Activated CD4-positive, alpha-beta T cell treated with anti-CD3 and anti-CD28 coated beads, Interleukin-2, Interleukin-6, amounts not matched to agents 100 ng/mL and 50 ng/mL, durations not matched to agents 16 hours and 8 hours (primary cell): ENCODE data around the gene LYL1.
A peak's percentile ranks its signal among the peaks of the same experiment; 100 is the strongest.

Source experiments
- DNase-seq: peaks from one replicate; pipeline ENCODE4 v3.0.0-alpha.2; 2020

LYL1 gene

DNA sequence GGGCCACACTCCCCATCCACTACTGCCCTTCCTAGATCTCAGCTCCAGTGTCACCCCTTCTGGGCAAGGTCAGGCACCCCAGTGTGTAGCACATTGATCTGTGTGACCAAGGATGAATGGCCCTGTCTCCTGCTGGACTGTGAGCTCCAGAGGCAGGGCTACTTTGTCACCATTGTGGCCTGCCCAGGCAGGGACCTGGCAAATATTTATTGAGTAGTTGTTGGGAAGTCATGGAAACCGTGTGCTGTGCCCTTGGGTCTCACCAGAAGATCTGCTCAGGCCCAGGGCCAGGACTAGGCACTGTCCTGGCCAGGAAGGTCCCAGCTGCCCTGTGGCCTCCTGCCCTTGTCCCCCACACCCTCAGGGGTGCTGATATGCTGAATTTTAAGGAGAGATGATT is 25.9 kb upstream of the LYL1 start:
- no peak for DNase-seq

DNA sequence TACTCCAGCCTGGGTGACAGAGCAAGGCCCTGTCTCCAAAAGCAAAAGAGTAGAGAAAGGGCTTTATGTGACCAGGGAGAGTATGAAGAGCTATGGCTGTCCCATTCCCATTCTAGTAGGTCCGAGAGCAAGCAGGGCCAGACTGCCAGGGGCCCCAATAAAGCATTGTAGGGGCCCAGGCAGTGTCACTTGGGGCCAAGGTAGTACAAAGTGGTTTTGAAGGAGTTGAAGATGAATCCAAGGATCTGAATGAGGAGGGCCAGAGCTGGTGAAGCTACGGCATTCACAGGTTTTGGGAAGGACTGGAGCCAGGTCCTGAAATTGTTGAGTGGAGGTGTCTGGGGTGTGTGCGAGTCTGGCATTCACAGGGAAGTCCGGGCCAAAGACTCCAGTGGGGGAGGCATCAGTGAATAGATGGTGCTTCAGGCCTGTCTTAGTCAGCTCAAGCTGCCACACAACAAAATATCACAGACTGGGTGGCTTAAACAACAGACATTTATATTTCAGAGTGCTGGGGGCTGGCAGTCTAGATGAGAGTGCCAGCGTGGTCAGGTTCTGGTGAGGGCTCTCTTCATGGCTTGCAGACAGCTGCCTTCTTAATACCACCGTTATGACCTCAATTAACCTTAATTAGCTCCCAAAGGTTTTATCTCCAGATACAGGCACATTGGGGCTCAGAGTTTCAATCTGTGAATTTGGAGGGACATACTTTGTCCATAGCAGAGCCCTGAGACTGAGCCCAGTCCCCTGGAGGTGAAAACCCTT is 25.3 kb upstream of the LYL1 start:
- DNase-seq: no peak

- DNase-seq: no peak
Observed at GRCh38 chr19:13127051-13127450, 24.4 kb upstream of the LYL1 start.

GRCh38 chr19:13122980-13123957 is 20.6 kb upstream of the LYL1 start:
- DNase-seq: no peak

- no peak for DNase-seq
Observed at GRCh38 chr19:13122275-13122878, 19.7 kb upstream of the LYL1 start.

- no peak for DNase-seq
Observed at GRCh38 chr19:13121551-13122274, 19.1 kb upstream of the LYL1 start.

DNA sequence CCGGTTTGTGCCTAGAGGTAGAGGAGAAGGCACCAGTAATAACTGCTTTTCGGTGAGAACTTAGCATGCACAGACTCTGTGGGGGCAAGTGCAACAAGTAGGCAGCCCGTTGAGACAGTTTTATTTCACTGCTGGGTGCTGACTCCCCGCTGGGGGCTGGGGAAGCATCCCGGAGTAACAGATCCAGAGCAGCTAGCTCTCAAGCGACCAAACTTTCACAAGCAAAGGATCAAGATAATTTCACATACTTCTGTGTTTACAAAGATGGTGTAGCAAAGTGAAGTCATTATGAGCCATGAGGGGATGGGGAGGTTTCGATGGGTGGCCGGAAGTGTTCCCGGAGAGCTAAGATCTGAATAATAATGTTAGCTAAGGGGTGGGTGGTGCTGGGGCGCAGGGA is 18.2 kb upstream of the LYL1 start:
- no peak for DNase-seq

DNA sequence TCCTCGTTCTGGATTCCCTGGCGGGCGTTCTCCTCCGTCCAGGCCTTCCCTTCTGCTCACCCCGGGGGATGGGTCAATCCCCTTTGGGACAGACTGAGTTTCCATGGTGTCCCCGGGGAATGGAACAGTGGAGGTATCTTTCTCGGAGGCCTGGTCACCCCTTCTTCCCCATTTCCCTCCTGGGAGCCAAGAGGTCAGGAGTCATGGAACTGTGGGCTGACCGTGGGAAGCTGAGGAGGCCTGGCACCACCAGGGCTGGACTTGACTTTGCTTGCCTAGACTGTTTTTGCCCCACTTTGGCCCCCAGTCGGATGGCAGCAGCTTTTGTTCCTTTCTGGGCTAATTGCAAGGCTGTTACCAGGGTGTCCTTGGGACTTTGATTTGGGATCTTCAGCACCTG is 17.4 kb upstream of the LYL1 start:
- DNase-seq: no peak

GRCh38 chr19:13119627-13120026 is 17.0 kb upstream of the LYL1 start:
- DNase-seq: no peak

DNA sequence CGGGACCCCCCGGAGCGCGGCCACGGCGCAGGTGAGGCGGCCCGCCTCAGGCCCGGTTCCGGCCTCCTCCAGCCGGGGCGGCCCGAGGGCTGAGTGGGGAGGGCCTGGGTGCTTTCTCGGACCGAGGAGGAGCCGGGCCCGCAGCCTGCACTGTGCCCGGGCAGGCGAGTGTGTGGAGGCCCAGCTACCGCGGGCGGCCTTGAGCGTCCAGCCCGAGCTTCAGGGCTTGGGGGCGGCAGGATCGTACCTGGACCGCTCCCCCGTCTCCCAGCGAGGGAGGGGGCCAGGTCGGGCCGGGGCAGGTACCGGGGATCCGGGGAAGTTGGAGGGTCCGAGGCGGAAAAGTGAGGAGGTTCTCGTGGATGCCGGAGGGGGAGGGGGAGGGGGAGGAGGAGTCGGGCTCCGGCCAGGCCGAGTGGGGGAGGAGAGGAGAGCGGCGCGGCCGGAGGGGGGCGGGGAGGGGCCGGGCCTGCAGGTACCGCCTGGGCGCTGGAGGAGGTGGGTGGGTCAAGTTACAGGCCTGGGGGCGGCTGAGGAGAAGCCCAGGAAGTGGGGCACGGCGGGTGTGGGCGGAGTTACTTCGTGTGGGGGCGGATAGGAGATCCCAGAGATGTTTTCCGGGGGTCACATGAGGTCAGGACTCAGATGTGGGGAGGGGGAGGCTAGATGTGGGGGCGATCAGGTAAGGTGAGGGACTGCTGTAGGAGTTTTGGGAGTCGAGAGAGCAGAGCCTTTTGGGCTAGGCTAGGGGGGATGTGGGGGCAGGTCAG is 16.0 kb upstream of the LYL1 start:
- peak; percentile 63 for DNase-seq

DNA sequence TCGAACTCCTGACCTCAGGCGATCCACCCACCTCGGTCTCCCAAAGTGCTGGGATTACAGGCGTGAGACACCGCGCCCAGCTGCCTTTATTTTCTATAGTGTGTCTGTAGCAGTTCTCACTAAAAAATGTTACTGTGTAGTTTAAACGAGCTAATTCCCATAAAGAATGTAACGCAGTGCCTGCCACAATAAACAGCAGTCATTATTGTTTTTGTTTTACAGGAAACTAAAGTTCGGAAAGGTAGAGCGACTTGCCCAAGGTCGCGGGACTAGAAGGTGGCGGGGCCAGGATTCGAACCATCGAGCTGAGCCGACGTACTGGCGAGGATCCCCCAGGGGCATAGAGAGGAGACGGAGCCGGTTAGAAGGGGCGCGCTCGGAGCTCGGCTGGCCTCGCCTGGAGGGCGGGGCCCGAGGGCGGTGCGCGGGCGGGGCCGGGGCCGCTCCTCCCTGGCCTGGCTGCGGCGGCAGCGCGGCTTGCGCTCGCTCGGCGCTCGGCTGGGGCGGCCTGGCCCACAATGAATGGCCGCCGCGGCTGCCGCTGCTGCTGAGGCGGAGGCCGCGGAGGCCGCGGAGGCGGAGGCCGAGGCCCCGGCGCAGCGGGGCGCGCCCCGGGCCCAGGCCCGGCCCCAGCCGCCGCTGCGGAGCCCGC is 15.2 kb upstream of the LYL1 start, which contains the start of gene NACC1:
NACC1 (plus strand) TSS at position 493 of the 652 bp plus-strand sequence. CDS start 16,944 bp downstream, outside the sequence.
- peak; percentile 95 for DNase-seq

- DNase-seq: no peak
Observed at GRCh38 chr19:13117176-13117771, 14.6 kb upstream of the LYL1 start.

- DNase-seq: peak; percentile 95
Observed at GRCh38 chr19:13116282-13117175, 13.9 kb upstream of the LYL1 start, which contains the start of gene TRMT1. Gene TRMT1 (minus strand): TSS chr19:13116740. CDS start chr19:13116399, 341 bp downstream.

GRCh38 chr19:13115936-13116281 is 13.3 kb upstream of the LYL1 start:
- no peak for DNase-seq

DNA sequence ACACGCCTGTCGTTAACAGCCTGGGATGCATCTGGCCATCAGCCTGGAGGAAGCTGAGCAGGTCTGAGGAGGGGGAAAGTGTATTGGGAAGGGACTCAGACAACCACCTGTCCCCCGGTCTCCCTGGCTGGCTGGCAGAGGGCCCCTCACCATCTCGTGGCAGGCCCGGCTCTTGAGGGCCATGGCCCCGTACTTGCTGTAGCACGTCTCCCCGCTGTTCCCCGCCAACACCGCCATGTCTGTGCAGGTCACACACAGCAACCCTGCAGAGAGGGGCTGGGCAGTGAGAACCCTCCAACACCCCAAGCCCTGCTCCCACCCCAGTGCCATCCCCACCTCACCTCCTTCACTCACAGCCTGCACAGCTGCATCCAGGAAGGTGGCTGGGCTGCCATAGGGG is 9.9 kb upstream of the LYL1 start:
- no peak for DNase-seq

- no peak for DNase-seq
Observed at GRCh38 chr19:13110099-13110610, 7.5 kb upstream of the LYL1 start.

GRCh38 chr19:13109361-13110098 is 6.9 kb upstream of the LYL1 start:
- no peak for DNase-seq

DNA sequence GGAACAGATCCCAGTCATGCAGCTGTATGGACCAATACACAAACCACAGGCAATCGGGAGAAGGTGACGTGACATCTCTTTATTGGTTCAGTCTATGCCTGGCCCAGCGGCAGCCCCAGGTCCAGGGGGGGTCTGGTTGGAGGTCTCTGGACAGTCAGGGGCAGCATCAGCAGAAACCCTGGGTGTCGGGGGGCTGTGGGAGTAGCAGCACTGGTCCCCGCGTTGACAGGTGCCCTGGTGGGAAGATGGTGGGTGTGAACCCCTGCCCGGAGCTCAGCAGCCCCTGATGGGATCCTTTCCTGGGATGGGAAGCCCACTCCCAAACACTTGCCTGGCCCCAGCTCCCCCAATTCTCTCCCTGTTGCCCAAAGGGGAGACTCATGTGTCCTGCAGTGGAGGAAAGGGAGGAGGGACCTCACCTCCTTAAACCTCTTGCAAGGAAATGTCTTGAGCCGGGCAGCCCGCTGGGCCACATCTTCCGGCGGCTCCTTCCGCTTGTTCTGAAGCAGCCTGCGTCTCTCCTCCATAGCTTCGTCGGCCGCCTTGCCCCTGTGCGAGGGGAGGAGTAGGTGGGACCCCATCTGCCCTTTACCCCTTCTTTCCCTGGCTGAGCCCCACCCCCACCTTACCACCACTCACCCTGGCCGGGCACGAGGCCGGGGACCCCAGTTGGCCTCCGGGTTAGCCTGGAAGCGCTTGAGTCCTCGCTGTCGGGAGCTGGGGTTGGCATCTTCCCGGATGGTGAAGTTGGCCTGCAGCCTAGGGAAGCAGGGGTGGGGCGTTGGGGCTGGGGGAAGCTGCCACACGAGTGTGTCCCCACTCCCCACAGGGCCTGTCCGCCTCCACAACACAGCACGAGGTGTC is 2.4 kb upstream of the LYL1 start:
- DNase-seq: no peak
